ENCODE data around the gene PREP.

PREP gene

GRCh38 chr6:105442369-105442768 lies 39.5 kb upstream of the PREP start:
- Mint-ChIP-seq H3K4me1 (no peaks in the 10 kb centered on the region), H3K27ac (no peak overlapping the region), H3K36me3 (ENCODE audit: low read depth) (no peaks in the 10 kb centered on the region), H3K4me3 (no peak overlapping the region), H3K27me3 (ENCODE audit: low read depth) (no peaks in the 10 kb centered on the region), H3K9me3 (no peaks in the 10 kb centered on the region)
- TF ChIP-seq CTCF (IDR thresholded peaks at IDR 0.05; ENCODE audit: unreplicated experiment in 3 of 3): no peak

- H3K27ac Mint-ChIP-seq: no peak overlapping the region
- H3K36me3 Mint-ChIP-seq (ENCODE audit: low read depth): no peaks in the 10 kb centered on the region
- no peak overlapping the region for H3K4me3 Mint-ChIP-seq
- H3K27me3 Mint-ChIP-seq (ENCODE audit: low read depth): no peaks in the 10 kb centered on the region
- TF ChIP-seq CTCF (IDR thresholded peaks at IDR 0.05; ENCODE audit: unreplicated experiment in 3 of 3): no peak
- H3K9me3 Mint-ChIP-seq: no peaks in the 10 kb centered on the region
- H3K4me1 Mint-ChIP-seq: no peaks in the 10 kb centered on the region
Observed at GRCh38 chr6:105437236-105437635, 34.4 kb upstream of the PREP start.

- H3K27me3 Mint-ChIP-seq (ENCODE audit: low read depth): no peaks in the 10 kb centered on the region
- no peak for TF ChIP-seq CTCF (IDR thresholded peaks at IDR 0.05; ENCODE audit: unreplicated experiment in 3 of 3)
Observed at GRCh38 chr6:105433723-105434122, 30.8 kb upstream of the PREP start.

GRCh38 chr6:105432797-105433196 lies 29.9 kb upstream of the PREP start:
- no peak for TF ChIP-seq CTCF (IDR thresholded peaks at IDR 0.05; ENCODE audit: unreplicated experiment in 3 of 3)
- Mint-ChIP-seq H3K27me3 (ENCODE audit: low read depth) (no peaks in the 10 kb centered on the region), H3K4me1 (no peaks in the 10 kb centered on the region), H3K9me3 (no peaks in the 10 kb centered on the region), H3K4me3 (no peak overlapping the region), H3K36me3 (ENCODE audit: low read depth) (no peaks in the 10 kb centered on the region), H3K27ac (no peak overlapping the region)

More at GRCh38 chr6:105433723-105434122, 30.8 kb upstream of the PREP start:
- no peak overlapping the region for H3K27ac Mint-ChIP-seq
- H3K4me3 Mint-ChIP-seq: no peak overlapping the region
- H3K4me1 Mint-ChIP-seq: no peaks in the 10 kb centered on the region
- H3K9me3 Mint-ChIP-seq: no peaks in the 10 kb centered on the region
- no peaks in the 10 kb centered on the region for H3K36me3 Mint-ChIP-seq (ENCODE audit: low read depth)

GRCh38 chr6:105431226-105431625 lies 28.3 kb upstream of the PREP start:
- no peaks in the 10 kb centered on the region for H3K4me1 Mint-ChIP-seq
- H3K36me3 Mint-ChIP-seq (ENCODE audit: low read depth): no peaks in the 10 kb centered on the region
- no peaks in the 10 kb centered on the region for H3K27me3 Mint-ChIP-seq (ENCODE audit: low read depth)
- H3K27ac Mint-ChIP-seq: peak overlapping the region in 1 of 3 experiments; percentile 57
- no peak overlapping the region for H3K4me3 Mint-ChIP-seq
- no peaks in the 10 kb centered on the region for H3K9me3 Mint-ChIP-seq
- TF ChIP-seq CTCF (IDR thresholded peaks at IDR 0.05; ENCODE audit: unreplicated experiment in 3 of 3): peak; percentile 55 to 64 (median 59)

GRCh38 chr6:105430685-105431084 lies 27.8 kb upstream of the PREP start:
- no peak for TF ChIP-seq CTCF (IDR thresholded peaks at IDR 0.05; ENCODE audit: unreplicated experiment in 3 of 3)
- H3K9me3 Mint-ChIP-seq: no peaks in the 10 kb centered on the region

More at GRCh38 chr6:105430685-105431084, 27.8 kb upstream of the PREP start:
- no peaks in the 10 kb centered on the region for H3K27me3 Mint-ChIP-seq (ENCODE audit: low read depth)
- H3K4me1 Mint-ChIP-seq: no peaks in the 10 kb centered on the region
- no peak overlapping the region for H3K4me3 Mint-ChIP-seq
- H3K36me3 Mint-ChIP-seq (ENCODE audit: low read depth): no peaks in the 10 kb centered on the region
- peak overlapping the region in 1 of 3 experiments; percentile 69 for H3K27ac Mint-ChIP-seq
